ENCODE measurements around the gene MBD6. TPM values are rescaled to one million over a fixed set of nuclear protein-coding genes. Genes with fewer than 3 reads are reported as not detected.

The MBD6 gene
- total RNA-seq, 2 experiments from 2014 or later, result 94.2 to 96.7 TPM

DNA sequence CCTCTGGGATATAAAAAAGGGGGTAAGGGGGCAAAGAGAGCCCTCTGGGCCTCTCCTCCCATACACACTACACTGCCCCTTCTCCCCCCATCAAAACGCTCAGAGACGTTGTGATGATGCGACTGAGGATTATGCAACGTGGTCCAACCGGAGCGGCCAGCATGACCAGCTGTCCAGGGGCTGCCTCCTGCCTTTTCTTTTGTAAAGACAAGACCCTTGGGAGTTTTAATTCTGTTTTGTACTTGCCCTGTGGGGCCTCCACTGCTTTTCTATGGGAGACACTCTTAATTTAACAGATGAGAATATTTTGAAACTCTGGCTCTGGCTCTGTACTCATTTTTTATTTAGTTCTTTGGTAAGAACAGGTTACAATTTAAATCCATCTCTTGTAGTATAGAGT is 7.2 kb downstream of the MBD6 start:
- H3K36me3 Mint-ChIP-seq, result peaks cover 18% of the 10 kb centered on the region
- POLR2A ChIA-PET, result interaction anchor here (0.7 to 0.8 kb wide), 3 partner anchors 9 to 32 kb away, joined by 3 read pairs; partner anchors contain the start of genes DCTN2 and DDIT3

DNA sequence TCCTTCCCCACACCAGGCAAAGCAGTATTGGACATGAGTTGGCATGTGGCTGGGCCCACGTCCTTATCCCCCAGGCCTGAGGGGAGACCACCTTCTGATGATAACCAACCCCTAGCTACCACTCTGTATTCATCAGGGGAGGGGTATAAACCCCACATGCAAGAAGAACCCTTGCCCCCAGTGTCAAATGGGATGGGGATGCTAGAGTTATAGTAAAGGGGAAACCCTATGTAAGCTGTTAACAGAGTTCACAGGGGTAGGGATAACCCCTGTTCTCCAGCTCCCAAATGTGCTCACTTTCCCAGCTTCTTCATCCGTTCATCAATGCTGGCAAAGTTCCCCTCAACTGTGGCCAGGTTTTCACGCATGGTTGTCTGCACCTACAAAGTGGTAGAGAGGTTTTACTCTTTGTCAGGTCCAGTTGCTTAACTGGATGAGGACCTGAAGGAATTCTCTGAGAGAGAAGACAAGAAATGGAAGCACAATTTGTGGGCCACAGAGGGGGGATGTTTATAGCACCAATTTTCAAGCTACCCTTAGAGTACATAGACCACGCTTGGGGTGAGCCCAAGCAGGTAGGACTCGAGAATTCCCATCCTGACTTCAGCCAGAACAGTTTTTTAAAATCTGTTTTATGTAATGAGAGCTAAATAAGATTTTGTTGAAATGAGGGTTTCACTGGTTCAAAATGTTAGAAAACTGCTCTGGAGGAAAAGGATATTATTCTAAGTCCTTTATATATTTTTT is 7.9 kb downstream of the MBD6 start:
- peaks cover 16% of the 10 kb centered on the region for H3K36me3 Mint-ChIP-seq
- DNase-seq, result no peak
- no peak overlapping the region for H3K27ac Mint-ChIP-seq
- H3K27me3 Mint-ChIP-seq, result no peaks in the 10 kb centered on the region
- POLR2A ChIA-PET, result interaction anchor here (0.7 to 0.8 kb wide), 3 partner anchors 10 to 16 kb away, joined by 3 to 5 read pairs (median 3); partner anchors contain the start of genes DCTN2 and DDIT3
- H3K9me3 Mint-ChIP-seq, result no peaks in the 10 kb centered on the region
- peaks cover 2% of the 10 kb centered on the region for H3K4me1 Mint-ChIP-seq
- no peak overlapping the region for H3K4me3 Mint-ChIP-seq
- ATAC-seq (ENCODE audit: low read depth), result no peak

More for the DNA sequence above, 7.2 kb downstream of the MBD6 start:
- Mint-ChIP-seq H3K27ac (no peak overlapping the region), H3K27me3 (no peaks in the 10 kb centered on the region), H3K9me3 (no peaks in the 10 kb centered on the region), H3K4me1 (peaks cover 5% of the 10 kb centered on the region), H3K4me3 (no peak overlapping the region)
- DNase-seq (no peak), ATAC-seq (ENCODE audit: low read depth) (no peak)

DNA sequence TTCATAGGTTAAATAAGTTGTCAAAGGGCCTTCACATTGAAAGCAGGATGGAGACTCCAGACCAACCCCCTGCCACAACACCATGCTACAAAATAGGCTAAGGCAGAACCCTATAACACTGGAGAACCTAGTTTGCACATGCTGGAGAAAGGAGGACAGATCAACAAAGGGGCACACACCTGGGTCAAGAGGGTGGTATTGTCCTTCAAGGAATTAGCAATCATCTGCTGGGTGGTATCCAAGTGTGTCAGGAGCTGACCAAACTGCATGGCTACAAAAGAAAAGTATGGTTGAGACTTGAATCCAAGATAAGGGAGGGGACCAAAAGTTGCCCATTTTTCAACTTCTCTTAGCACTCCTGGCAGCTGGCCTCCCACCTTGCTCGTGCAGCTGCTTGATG is 9.2 kb downstream of the MBD6 start:
- no peak overlapping the region for H3K4me3 Mint-ChIP-seq
- DNase-seq (no peak), ATAC-seq (ENCODE audit: low read depth) (no peak)
- POLR2A ChIA-PET, result interaction anchor here (1.1 kb wide), 1 partner anchor 73 kb away, joined by 3 read pairs; no protein-coding TSS in a partner anchor
- no peaks in the 10 kb centered on the region for H3K27me3 Mint-ChIP-seq
- H3K4me1 Mint-ChIP-seq, result peaks cover 2% of the 10 kb centered on the region
- H3K9me3 Mint-ChIP-seq, result no peaks in the 10 kb centered on the region
- no peak overlapping the region for H3K27ac Mint-ChIP-seq
- peaks cover 16% of the 10 kb centered on the region for H3K36me3 Mint-ChIP-seq

DNA sequence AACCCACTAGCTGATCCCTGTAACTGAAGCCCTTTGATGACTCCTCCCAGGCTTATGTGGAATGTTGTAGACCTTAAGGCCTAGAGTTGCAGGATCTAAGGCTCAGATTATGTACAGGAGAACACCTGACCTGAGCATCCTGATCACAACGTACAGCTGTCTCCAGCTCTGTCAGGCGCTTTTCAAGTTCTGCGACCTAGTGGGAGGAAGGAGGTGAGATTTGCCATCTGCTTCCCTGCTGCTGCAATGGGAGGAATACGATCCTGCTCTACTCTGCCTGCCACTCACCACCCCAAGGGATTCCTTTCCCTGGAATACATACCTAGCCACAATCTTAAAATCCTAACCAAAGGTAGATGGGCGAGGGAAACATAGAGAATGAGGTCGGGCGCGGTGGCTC is 10.5 kb downstream of the MBD6 start:
- Mint-ChIP-seq H3K27ac (no peak overlapping the region), H3K36me3 (peaks cover 26% of the 10 kb centered on the region), H3K4me3 (no peak overlapping the region), H3K9me3 (no peaks in the 10 kb centered on the region), H3K27me3 (no peaks in the 10 kb centered on the region), H3K4me1 (peaks cover under 1% of the 10 kb centered on the region)
- POLR2A ChIA-PET, result no interaction called here
- DNase-seq (no peak), ATAC-seq (ENCODE audit: low read depth) (no peak)

DNA sequence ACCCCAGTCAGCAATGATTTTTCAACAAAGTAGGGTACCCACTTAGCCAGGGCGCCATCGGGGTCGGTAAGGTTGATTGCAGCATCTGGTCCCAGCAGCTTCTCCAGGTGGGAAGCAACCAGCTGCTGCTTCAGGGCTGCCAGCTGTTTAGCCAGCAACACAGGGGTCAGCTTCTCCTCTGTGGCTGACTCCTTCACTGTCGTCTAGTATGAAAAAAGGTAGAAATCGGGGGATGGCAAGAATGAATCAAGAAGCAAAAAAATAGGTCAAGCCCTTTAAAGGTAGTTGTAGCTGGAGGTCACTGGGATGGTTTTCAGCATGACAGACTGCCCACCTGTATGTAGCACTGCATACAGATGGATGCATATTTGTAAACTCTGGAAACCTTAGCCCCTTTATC is 11.6 kb downstream of the MBD6 start:
- Mint-ChIP-seq H3K9me3 (no peaks in the 10 kb centered on the region), H3K36me3 (peaks cover 28% of the 10 kb centered on the region), H3K27me3 (no peaks in the 10 kb centered on the region), H3K4me3 (no peak overlapping the region), H3K4me1 (peaks cover 6% of the 10 kb centered on the region), H3K27ac (no peak overlapping the region)
- POLR2A ChIA-PET, result interaction anchor here (0.6 to 1.6 kb wide), 3 partner anchors 10 to 273 kb away, joined by 4 to 7 read pairs (median 5); partner anchors contain the start of gene DDIT3
- ATAC-seq (ENCODE audit: low read depth), result no peak
- DNase-seq, result no peak

DNA sequence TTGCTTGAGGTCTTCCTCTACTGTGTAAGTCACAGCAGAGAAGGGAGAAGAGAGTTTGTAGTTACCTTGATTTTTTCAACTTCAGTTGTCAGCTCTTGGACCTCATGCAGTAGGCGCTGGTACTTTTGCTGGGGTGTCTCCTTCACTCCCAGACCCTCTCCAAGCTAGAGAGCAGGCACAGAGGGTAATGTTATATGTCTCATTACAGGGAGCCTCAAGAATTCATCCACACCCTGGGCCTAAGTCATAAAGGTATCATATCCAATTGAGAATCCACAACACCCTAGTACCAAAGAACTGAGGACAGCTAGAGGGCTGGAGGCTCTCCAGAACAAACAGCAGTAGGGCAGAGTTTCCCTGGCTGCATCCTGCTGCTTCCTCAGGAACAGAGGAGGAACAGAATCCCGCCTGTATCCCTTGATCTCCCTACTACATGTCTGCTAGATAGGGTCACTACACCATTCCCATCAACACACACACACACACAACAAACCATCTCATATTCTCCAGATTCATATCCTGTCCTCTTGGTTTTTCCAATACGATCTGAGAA is 12.4 kb downstream of the MBD6 start:
- H3K9me3 Mint-ChIP-seq, result no peaks in the 10 kb centered on the region
- peaks cover 26% of the 10 kb centered on the region for H3K36me3 Mint-ChIP-seq
- ATAC-seq (ENCODE audit: low read depth) (no peak), DNase-seq (no peak)
- H3K27ac Mint-ChIP-seq, result no peak overlapping the region
- no peaks in the 10 kb centered on the region for H3K27me3 Mint-ChIP-seq
- no peak overlapping the region for H3K4me3 Mint-ChIP-seq
- H3K4me1 Mint-ChIP-seq, result peaks cover 6% of the 10 kb centered on the region
- POLR2A ChIA-PET, result interaction anchor here (1.2 to 1.6 kb wide), 2 partner anchors 11 to 15 kb away, joined by 4 to 5 read pairs; partner anchors contain the start of gene DDIT3

DNA sequence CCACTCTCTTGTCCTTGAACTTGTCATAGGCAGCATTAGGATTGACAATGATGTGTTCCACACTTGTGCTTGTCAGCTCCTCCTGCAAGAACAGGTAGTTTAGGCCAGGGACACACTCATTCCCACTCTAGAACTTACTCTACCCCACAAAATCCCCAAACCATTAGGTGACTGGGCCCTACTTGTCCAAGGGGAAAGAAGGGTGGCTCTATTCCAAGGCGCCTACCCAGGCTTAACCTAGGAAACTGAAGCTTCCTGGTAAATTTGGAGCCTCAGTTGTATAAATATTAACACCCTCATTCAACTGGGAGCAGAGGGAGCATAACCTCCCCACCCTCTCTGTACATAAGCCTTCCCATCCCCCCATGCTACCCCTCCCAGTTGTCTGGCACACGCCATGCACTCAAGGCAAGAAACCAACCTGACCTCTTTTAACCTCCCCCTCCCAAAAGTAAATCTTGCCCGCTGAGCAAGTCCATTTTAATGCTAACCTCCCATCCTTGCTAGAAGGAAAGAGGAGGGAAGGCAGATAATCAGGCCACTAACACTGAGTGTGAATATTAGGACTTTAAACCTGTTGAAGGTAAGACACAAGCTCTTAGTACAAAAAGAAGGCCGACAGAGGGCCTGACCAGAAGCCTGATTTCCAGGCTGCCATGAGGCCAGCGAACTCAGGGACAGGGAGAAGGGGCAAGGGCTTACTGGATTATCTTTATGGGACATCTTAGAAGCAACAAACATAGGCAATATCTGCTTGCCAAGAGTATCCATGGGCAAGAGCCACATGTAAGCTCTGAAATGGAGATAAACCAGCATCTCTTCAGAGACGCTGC is 13.4 kb downstream of the MBD6 start:
- Mint-ChIP-seq H3K9me3 (no peaks in the 10 kb centered on the region), H3K27ac (no peak overlapping the region), H3K4me3 (no peak overlapping the region), H3K36me3 (peaks cover 26% of the 10 kb centered on the region), H3K4me1 (peaks cover 6% of the 10 kb centered on the region), H3K27me3 (no peaks in the 10 kb centered on the region)
- DNase-seq (no peak), ATAC-seq (ENCODE audit: low read depth) (no peak)
- POLR2A ChIA-PET, result interaction anchor here (1.2 to 1.6 kb wide), 2 partner anchors 15 to 16 kb away, joined by 3 to 5 read pairs; partner anchors contain the start of gene DDIT3

DNA sequence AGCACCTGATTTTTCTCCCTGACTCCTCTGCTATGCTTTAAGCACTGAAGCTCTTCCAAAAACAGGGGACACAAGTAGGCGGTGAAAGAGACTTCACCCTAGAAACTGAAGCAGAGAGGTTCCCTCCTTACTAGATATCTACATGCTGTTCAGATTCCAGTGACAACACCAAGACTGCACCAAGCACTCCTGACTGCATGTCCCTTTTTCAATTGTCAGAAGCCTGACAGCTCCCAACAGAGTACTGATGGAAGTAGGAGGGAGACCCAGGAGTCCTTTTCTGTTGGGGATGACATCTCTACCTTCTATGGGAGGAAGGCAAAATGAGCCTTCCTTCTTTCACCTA is 13.9 kb downstream of the MBD6 start:
- no peaks in the 10 kb centered on the region for H3K27me3 Mint-ChIP-seq
- DNase-seq (no peak), ATAC-seq (ENCODE audit: low read depth) (no peak)
- POLR2A ChIA-PET, result interaction anchor here (1.2 kb wide), 1 partner anchor 16 kb away, joined by 3 read pairs; no protein-coding TSS in a partner anchor
- no peak overlapping the region for H3K4me3 Mint-ChIP-seq
- no peak overlapping the region for H3K27ac Mint-ChIP-seq
- peaks cover 6% of the 10 kb centered on the region for H3K4me1 Mint-ChIP-seq
- H3K36me3 Mint-ChIP-seq, result peaks cover 24% of the 10 kb centered on the region
- no peaks in the 10 kb centered on the region for H3K9me3 Mint-ChIP-seq

DNA sequence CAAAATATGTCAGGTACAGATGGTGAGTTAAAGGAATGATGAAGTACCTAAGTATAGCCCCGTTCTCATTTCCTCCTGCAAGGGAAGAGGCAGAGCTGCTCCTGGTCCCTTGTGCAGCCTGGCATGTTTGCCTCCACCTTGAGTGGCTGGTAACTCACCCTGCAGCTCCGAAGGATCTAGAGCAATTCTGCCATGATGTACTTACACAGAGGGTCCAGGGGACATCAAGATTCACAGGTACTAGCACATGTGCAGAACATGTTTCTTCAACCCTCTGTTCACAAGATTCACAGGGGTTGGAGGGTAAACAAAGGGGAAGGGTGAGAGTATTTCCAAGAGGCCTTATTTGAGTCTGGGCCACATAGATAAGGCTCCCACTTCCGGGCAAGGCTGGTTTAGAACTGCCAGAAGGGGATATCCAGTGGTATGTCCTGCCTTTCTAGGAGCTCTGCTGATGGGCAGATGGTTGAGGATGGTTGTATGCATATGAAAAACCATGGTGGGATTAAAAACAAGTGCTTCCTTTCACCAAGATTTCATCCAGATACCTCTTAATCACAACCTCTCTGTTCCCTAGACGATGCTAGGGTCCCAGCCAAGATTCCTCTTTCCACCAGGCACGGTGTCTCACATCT is 16.6 kb downstream of the MBD6 start:
- Mint-ChIP-seq H3K27me3 (no peaks in the 10 kb centered on the region), H3K27ac (no peak overlapping the region), H3K4me1 (peaks cover 14% of the 10 kb centered on the region), H3K9me3 (no peaks in the 10 kb centered on the region), H3K36me3 (peaks cover 20% of the 10 kb centered on the region), H3K4me3 (no peak overlapping the region)
- POLR2A ChIA-PET, result interaction anchor here (0.6 to 1.0 kb wide), 4 partner anchors 11 to 134 kb away, joined by 3 read pairs; no protein-coding TSS in a partner anchor
- ATAC-seq (ENCODE audit: low read depth), result no peak
- no peak for DNase-seq

DNA sequence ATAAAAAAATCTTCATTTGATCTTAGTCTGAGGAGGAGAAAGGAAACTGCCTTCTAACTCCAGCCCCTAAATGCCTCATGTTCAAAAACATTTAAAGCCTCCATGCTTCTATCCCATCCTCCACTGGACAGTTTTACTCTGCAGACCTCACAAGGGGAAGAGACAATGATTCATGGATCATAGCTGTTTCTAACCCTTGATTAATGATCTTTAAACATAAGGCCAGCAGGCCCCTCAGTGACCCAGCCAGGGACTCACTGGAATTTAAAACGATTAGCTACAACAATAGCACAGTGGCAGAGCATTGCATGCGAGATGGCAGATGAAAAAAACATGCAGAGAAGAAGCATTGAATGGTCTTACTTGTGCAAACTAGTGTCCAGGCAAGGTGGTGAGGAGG is 18.4 kb downstream of the MBD6 start:
- peaks cover 25% of the 10 kb centered on the region for H3K36me3 Mint-ChIP-seq
- no peak overlapping the region for H3K4me3 Mint-ChIP-seq
- no peak overlapping the region for H3K27ac Mint-ChIP-seq
- no peaks in the 10 kb centered on the region for H3K9me3 Mint-ChIP-seq
- POLR2A ChIA-PET, result no interaction called here
- H3K4me1 Mint-ChIP-seq, result peaks cover 26% of the 10 kb centered on the region
- H3K27me3 Mint-ChIP-seq, result no peaks in the 10 kb centered on the region
- no peak for DNase-seq
- no peak for ATAC-seq (ENCODE audit: low read depth)

DNA sequence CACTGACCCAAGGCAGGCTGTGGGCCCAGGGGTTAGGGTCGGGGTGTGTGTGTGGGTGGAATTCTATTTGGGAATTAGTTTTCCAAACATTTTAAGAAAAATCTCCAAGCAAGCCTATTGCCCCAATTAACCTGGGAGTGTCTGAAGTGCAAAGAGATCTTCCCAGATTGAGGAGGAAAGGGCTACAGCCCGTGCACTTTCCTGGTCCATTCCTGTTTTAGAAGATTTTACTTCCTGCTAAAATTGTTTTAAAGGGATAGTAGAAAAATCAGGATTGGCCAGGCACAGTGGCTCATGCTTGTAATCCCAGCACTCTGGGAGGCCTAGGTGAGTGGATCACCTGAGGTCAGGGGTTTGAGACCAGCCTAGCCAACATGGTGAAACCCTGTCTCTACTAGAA is 19.1 kb downstream of the MBD6 start:
- ATAC-seq (ENCODE audit: low read depth) (no peak), DNase-seq (no peak)
- H3K9me3 Mint-ChIP-seq, result no peaks in the 10 kb centered on the region
- H3K4me3 Mint-ChIP-seq, result no peak overlapping the region
- POLR2A ChIA-PET, result interaction anchor here (0.6 kb wide), 1 partner anchor 1595 kb away, joined by 3 read pairs; no protein-coding TSS in a partner anchor
- H3K36me3 Mint-ChIP-seq, result peaks cover 27% of the 10 kb centered on the region
- H3K27ac Mint-ChIP-seq, result no peak overlapping the region
- H3K4me1 Mint-ChIP-seq, result peaks cover 29% of the 10 kb centered on the region
- H3K27me3 Mint-ChIP-seq, result no peaks in the 10 kb centered on the region

DNA sequence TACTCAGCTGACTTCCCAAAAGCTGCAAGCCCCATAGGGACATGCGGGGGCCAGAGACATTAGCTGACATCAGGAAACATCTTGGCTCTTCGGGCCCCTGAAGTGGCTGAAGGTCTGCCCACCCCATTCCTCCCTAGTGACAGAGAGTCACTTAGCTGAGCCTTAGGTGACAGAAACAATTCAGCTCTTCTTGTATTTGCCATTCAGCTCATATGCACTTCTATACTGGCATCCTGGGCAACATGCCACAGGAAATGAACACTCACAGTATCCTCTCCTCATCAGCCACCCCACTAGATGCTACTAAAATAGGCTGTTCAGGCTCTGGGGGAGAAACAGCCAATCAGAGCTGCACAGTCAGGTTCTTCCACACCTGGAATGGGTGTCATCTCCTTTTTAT is 21.0 kb downstream of the MBD6 start:
- Mint-ChIP-seq H3K9me3 (no peaks in the 10 kb centered on the region), H3K36me3 (peaks cover 15% of the 10 kb centered on the region), H3K27ac (no peak overlapping the region), H3K27me3 (peaks cover 10% of the 10 kb centered on the region), H3K4me3 (no peak overlapping the region), H3K4me1 (peaks cover 32% of the 10 kb centered on the region)
- ATAC-seq (ENCODE audit: low read depth) (no peak), DNase-seq (no peak)
- POLR2A ChIA-PET, result interaction anchor here (1.2 kb wide), 1 partner anchor 16 kb away, joined by 3 read pairs; no protein-coding TSS in a partner anchor
